HEK293 (cell line): ENCODE measurements around the gene DNMT3L.

Experiments
- CTCF ChIA-PET: fragments of 350-600 bp; formaldehyde crosslinking; extraction: SDS; loops from one replicate; lab custom pipeline; 2021; ENCODE audit warnings: antibody characterized with exemption; lab: Yijun Ruan, JAX
- POLR2A ChIA-PET: fragments of 300-600 bp; formaldehyde crosslinking; extraction: SDS; loops from one replicate; lab custom pipeline; 2020; ENCODE audit warnings: antibody characterized with exemption, inconsistent platforms; lab: Yijun Ruan, JAX
- H3K27ac ChIP-seq: fragments of 200-500 bp; sonication (Bioruptor generic); 2 replicates; pipeline ENCODE4 v1.5.1; 2014; ENCODE audit warnings: low read depth, low read length, control low read depth, inconsistent platforms; ENCODE audit errors: extremely low read depth
- H3K36me3 ChIP-seq, 2 experiments: fragments of 200-500 bp in 1 of 2; sonication (Bioruptor generic) in 1 of 2; 1 replicate in 1 of 2; 2 replicates in 1 of 2; pipeline ENCODE4 v1.5.1; 2014 to 2017; ENCODE audit warnings: inconsistent platforms in 2 of 2, low read length in 2 of 2; ENCODE audit not compliant: control insufficient read depth in 2 of 2, insufficient read depth in 1 of 2
- H3K4me1 ChIP-seq: fragments of 200-500 bp; sonication (Bioruptor generic); 2 replicates; pipeline ENCODE4 v1.5.1; 2014; ENCODE audit warnings: mild to moderate bottlenecking, low read length, inconsistent platforms; ENCODE audit not compliant: control insufficient read depth, insufficient read depth
- H3K4me3 ChIP-seq: 2 replicates; pipeline ENCODE4 v1.5.1; 2011; ENCODE audit warnings: low read depth, mild to moderate bottlenecking, control low read depth, low read length, moderate library complexity
- H3K9me3 ChIP-seq: fragments of 200-500 bp; sonication (Bioruptor generic); 2 replicates; pipeline ENCODE4 v1.5.1; 2014; ENCODE audit warnings: low read depth, low read length, inconsistent platforms; ENCODE audit not compliant: control insufficient read depth, insufficient read depth
- HOXC10 ChIP-seq: sonication (generic); formaldehyde crosslinking; IDR thresholded peaks from 2 replicates; pipeline ENCODE4 v1.8.1; 2023; ENCODE audit warnings: mild to moderate bottlenecking, missing genetic modification reagents
- IKZF3 ChIP-seq: fragments of 450-650 bp; IDR thresholded peaks from 2 replicates; pipeline ENCODE4 v1.5.0; 2018; ENCODE audit warnings: missing biosample characterization, mild to moderate bottlenecking, missing genetic modification characterization, moderate library complexity
- KLF9 ChIP-seq: fragments of 450-650 bp; formaldehyde crosslinking; IDR thresholded peaks from 2 replicates; pipeline ENCODE4 v1.5.1; 2016; ENCODE audit warnings: missing biosample characterization, missing genetic modification characterization, low read depth
- SCRT1 ChIP-seq: fragments of 450-650 bp; formaldehyde crosslinking; IDR thresholded peaks from 2 replicates; pipeline ENCODE4 v1.5.1; 2016; ENCODE audit warnings: missing biosample characterization, missing genetic modification characterization, borderline replicate concordance
- TCF7L2 ChIP-seq: IDR thresholded peaks from 2 replicates; pipeline ENCODE4 v1.6.1; 2011; ENCODE audit warnings: low read depth, mild to moderate bottlenecking, inconsistent platforms, low read length, moderate library complexity, borderline replicate concordance
- ZBTB8A ChIP-seq: fragments of 450-650 bp; formaldehyde crosslinking; IDR thresholded peaks from 2 replicates; pipeline ENCODE4 v1.5.1; 2016; ENCODE audit warnings: missing biosample characterization, missing genetic modification characterization
- ZEB2 ChIP-seq: fragments of 450-650 bp; formaldehyde crosslinking; IDR thresholded peaks from 2 replicates; pipeline ENCODE4 v1.5.1; 2016; ENCODE audit warnings: missing biosample characterization, missing genetic modification characterization
- ZNF112 ChIP-seq: fragments of 450-650 bp; formaldehyde crosslinking; IDR thresholded peaks from 2 replicates; pipeline ENCODE4 v1.5.0; 2017; ENCODE audit warnings: missing biosample characterization, missing genetic modification characterization
- ZNF132 ChIP-seq: fragments of 450-650 bp; formaldehyde crosslinking; IDR thresholded peaks from 2 replicates; pipeline ENCODE4 v1.5.1; 2017; ENCODE audit warnings: missing biosample characterization, missing genetic modification characterization, borderline replicate concordance
- ZNF24 ChIP-seq: fragments of 450-650 bp; formaldehyde crosslinking; IDR thresholded peaks from 2 replicates; pipeline ENCODE4 v1.5.1; 2016; ENCODE audit warnings: missing biosample characterization, missing genetic modification characterization
- ZNF292 ChIP-seq: fragments of 450-650 bp; formaldehyde crosslinking; IDR thresholded peaks from 2 replicates; pipeline ENCODE4 v1.5.1; 2016; ENCODE audit warnings: low read depth, missing biosample characterization, missing genetic modification characterization, borderline replicate concordance
- ZNF341 ChIP-seq: fragments of 450-650 bp; formaldehyde crosslinking; IDR thresholded peaks from 2 replicates; pipeline ENCODE4; 2016; ENCODE audit warnings: low read depth, missing biosample characterization, missing genetic modification characterization
- ZNF366 ChIP-seq: fragments of 450-650 bp; formaldehyde crosslinking; conservative IDR thresholded peaks from 2 replicates; pipeline ENCODE4 v1.5.1; 2016; ENCODE audit warnings: missing biosample characterization, missing genetic modification characterization
- ZNF521 ChIP-seq: fragments of 450-650 bp; formaldehyde crosslinking; IDR thresholded peaks from 2 replicates; pipeline ENCODE4 v1.5.1; 2017; ENCODE audit warnings: missing biosample characterization, mild to moderate bottlenecking, missing genetic modification characterization
- ZNF600 ChIP-seq: fragments of 450-650 bp; formaldehyde crosslinking; IDR thresholded peaks from 2 replicates; pipeline ENCODE4 v1.5.1; 2016; ENCODE audit warnings: missing biosample characterization, missing genetic modification characterization
- ZNF621 ChIP-seq: fragments of 450-650 bp; formaldehyde crosslinking; IDR thresholded peaks from 2 replicates; pipeline ENCODE4 v1.5.1; 2017; ENCODE audit warnings: missing biosample characterization, missing genetic modification characterization
- ZNF677 ChIP-seq: fragments of 450-650 bp; IDR thresholded peaks from 2 replicates; pipeline ENCODE4 v1.5.0; 2018; ENCODE audit warnings: missing biosample characterization, mild to moderate bottlenecking, missing genetic modification characterization, moderate library complexity
- ZNF76 ChIP-seq: fragments of 450-650 bp; formaldehyde crosslinking; IDR thresholded peaks from 2 replicates; pipeline ENCODE4; 2016; ENCODE audit warnings: low read depth, missing biosample characterization, missing genetic modification characterization, borderline replicate concordance
- ZNF776 ChIP-seq: fragments of 450-650 bp; formaldehyde crosslinking; IDR thresholded peaks from 2 replicates; pipeline ENCODE4 v1.5.0; 2017; ENCODE audit warnings: missing biosample characterization, missing genetic modification characterization, borderline replicate concordance
- ZNF791 ChIP-seq: fragments of 450-650 bp; formaldehyde crosslinking; IDR thresholded peaks from 2 replicates; pipeline ENCODE4 v1.5.1; 2016; ENCODE audit warnings: missing biosample characterization, missing genetic modification characterization
- TF ChIP-seq, protein P1 (sequence below): fragments of 450-650 bp; IDR thresholded peaks from 2 replicates; pipeline ENCODE4 v1.5.1; 2018; ENCODE audit warnings: missing biosample characterization, mild to moderate bottlenecking, missing genetic modification characterization
- TF ChIP-seq, protein P2 (sequence below): fragments of 450-650 bp; formaldehyde crosslinking; IDR thresholded peaks from 2 replicates; pipeline ENCODE4 v1.5.1; 2016; ENCODE audit warnings: missing biosample characterization, missing genetic modification characterization, low read depth
- TF ChIP-seq, protein P3 (sequence below): fragments of 450-650 bp; formaldehyde crosslinking; IDR thresholded peaks from 2 replicates; pipeline ENCODE4 v1.5.1; 2016; ENCODE audit warnings: missing biosample characterization, missing genetic modification characterization, borderline replicate concordance
- TF ChIP-seq, protein P4 (sequence below): fragments of 450-650 bp; formaldehyde crosslinking; IDR thresholded peaks from 2 replicates; pipeline ENCODE4; 2016; ENCODE audit warnings: missing biosample characterization, missing genetic modification characterization

Gene DNMT3L

DNA sequence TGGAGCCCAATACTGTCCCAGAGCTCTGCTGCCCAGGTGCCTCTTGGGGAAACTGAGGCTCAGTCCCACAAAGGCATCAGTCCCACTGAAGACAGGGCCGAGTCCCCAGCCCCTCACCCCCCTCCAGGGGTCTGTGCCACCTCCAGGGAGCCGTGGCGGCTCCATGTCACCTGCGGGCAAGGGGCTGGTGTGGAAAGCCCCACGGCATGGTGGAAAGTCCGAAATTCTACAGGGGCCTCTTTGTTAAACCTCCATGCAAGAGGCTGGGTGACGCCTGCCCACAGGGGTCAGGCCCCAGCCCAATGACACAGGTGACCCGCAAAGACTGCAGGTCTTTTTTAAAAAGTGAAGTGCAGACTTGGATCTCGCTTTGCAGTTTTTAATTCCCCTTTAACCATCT is 20.7 kb upstream of the DNMT3L start:
- POLR2A ChIA-PET: no interaction called here
- H3K4me1 ChIP-seq: no peaks in the 10 kb centered on the region
- H3K27ac ChIP-seq: no peak overlapping the region
- CTCF ChIA-PET: no interaction called here
- TF ChIP-seq ZNF76 (tag by site-specific recombination) (no peak), ZNF600 (tag by site-specific recombination) (no peak), KLF9 (tag by site-specific recombination) (no peak), ZNF292 (tag by site-specific recombination) (no peak), ZNF366 (tag by site-specific recombination) (no peak), TCF7L2 (no peak), ZNF24 (no peak)
- TF ChIP-seq, protein P1, sequence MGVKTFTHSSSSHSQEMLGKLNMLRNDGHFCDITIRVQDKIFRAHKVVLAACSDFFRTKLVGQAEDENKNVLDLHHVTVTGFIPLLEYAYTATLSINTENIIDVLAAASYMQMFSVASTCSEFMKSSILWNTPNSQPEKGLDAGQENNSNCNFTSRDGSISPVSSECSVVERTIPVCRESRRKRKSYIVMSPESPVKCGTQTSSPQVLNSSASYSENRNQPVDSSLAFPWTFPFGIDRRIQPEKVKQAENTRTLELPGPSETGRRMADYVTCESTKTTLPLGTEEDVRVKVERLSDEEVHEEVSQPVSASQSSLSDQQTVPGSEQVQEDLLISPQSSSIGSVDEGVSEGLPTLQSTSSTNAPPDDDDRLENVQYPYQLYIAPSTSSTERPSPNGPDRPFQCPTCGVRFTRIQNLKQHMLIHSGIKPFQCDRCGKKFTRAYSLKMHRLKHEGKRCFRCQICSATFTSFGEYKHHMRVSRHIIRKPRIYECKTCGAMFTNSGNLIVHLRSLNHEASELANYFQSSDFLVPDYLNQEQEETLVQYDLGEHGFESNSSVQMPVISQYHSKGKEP (tag by site-specific recombination): no peak
- TF ChIP-seq, protein P2, sequence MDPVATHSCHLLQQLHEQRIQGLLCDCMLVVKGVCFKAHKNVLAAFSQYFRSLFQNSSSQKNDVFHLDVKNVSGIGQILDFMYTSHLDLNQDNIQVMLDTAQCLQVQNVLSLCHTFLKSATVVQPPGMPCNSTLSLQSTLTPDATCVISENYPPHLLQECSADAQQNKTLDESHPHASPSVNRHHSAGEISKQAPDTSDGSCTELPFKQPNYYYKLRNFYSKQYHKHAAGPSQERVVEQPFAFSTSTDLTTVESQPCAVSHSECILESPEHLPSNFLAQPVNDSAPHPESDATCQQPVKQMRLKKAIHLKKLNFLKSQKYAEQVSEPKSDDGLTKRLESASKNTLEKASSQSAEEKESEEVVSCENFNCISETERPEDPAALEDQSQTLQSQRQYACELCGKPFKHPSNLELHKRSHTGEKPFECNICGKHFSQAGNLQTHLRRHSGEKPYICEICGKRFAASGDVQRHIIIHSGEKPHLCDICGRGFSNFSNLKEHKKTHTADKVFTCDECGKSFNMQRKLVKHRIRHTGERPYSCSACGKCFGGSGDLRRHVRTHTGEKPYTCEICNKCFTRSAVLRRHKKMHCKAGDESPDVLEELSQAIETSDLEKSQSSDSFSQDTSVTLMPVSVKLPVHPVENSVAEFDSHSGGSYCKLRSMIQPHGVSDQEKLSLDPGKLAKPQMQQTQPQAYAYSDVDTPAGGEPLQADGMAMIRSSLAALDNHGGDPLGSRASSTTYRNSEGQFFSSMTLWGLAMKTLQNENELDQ (tag by site-specific recombination): no peak
- no peaks in the 10 kb centered on the region for H3K36me3 ChIP-seq
- H3K4me3 ChIP-seq: no peak overlapping the region
- no peaks in the 10 kb centered on the region for H3K9me3 ChIP-seq

DNA sequence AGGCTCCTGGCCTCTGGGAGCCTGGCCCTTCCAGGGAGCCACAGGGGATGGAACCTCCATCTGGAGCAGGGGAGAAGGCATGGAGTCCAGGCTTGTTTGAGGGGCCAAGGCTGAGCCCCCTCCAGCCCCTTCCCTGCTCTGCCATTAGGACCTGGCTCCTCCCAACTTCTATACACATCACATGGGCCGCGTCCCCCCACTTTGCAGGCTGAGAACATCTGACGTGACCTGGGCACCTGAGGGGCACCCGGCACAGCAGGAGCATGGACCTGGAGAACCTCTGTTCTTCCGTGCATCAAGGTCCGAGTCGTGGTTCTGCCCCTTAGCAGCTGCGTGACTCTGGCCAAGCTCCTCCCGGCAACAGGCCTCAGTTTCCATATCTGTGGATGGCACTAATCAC is 20.1 kb upstream of the DNMT3L start:
- H3K4me3 ChIP-seq: no peak overlapping the region
- CTCF ChIA-PET: no interaction called here
- POLR2A ChIA-PET: no interaction called here
- no peaks in the 10 kb centered on the region for H3K36me3 ChIP-seq
- TF ChIP-seq ZNF791 (tag by site-specific recombination): no peak
- no peak for TF ChIP-seq ZNF112 (tag by site-specific recombination)
- TF ChIP-seq ZNF776 (tag by site-specific recombination): no peak
- TF ChIP-seq ZNF341 (tag by site-specific recombination): no peak
- TF ChIP-seq SCRT1 (tag by site-specific recombination): no peak
- TF ChIP-seq ZBTB8A: no peak
- TF ChIP-seq IKZF3 (tag by site-specific recombination): no peak
- TF ChIP-seq HOXC10: no peak
- TF ChIP-seq, protein P1 (tag by site-specific recombination): no peak
- no peak for TF ChIP-seq ZNF677
- TF ChIP-seq ZNF621: no peak
- TF ChIP-seq, protein P3, sequence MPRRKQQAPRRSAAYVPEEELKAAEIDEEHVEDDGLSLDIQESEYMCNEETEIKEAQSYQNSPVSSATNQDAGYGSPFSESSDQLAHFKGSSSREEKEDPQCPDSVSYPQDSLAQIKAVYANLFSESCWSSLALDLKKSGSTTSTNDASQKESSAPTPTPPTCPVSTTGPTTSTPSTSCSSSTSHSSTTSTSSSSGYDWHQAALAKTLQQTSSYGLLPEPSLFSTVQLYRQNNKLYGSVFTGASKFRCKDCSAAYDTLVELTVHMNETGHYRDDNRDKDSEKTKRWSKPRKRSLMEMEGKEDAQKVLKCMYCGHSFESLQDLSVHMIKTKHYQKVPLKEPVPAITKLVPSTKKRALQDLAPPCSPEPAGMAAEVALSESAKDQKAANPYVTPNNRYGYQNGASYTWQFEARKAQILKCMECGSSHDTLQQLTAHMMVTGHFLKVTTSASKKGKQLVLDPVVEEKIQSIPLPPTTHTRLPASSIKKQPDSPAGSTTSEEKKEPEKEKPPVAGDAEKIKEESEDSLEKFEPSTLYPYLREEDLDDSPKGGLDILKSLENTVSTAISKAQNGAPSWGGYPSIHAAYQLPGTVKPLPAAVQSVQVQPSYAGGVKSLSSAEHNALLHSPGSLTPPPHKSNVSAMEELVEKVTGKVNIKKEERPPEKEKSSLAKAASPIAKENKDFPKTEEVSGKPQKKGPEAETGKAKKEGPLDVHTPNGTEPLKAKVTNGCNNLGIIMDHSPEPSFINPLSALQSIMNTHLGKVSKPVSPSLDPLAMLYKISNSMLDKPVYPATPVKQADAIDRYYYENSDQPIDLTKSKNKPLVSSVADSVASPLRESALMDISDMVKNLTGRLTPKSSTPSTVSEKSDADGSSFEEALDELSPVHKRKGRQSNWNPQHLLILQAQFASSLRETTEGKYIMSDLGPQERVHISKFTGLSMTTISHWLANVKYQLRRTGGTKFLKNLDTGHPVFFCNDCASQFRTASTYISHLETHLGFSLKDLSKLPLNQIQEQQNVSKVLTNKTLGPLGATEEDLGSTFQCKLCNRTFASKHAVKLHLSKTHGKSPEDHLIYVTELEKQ: no peak
- TF ChIP-seq ZNF521 (tag by site-specific recombination): no peak
- TF ChIP-seq, protein P4, sequence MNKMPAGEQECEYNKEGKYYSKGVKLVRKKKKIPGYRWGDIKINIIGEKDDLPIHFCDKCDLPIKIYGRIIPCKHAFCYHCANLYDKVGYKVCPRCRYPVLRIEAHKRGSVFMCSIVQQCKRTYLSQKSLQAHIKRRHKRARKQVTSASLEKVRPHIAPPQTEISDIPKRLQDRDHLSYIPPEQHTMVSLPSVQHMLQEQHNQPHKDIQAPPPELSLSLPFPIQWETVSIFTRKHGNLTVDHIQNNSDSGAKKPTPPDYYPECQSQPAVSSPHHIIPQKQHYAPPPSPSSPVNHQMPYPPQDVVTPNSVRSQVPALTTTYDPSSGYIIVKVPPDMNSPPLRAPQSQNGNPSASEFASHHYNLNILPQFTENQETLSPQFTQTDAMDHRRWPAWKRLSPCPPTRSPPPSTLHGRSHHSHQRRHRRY: no peak
- no peak for TF ChIP-seq ZNF132 (tag by site-specific recombination)
- no peak for TF ChIP-seq ZEB2
- no peak overlapping the region for H3K27ac ChIP-seq
- H3K9me3 ChIP-seq: no peaks in the 10 kb centered on the region
- no peaks in the 10 kb centered on the region for H3K4me1 ChIP-seq
